Uterus (tissue), 4 donors: ENCODE measurements around the gene DENND1A. TPM values are rescaled to one million over a fixed set of nuclear protein-coding genes. Genes with fewer than 3 reads are reported as not detected.

Experiments
- DNase-seq, 2 donors: peaks; one replicate each; pipeline ENCODE4 v3.0.0-alpha.2; 2019 to 2020
- H3K27ac ChIP-seq, 2 donors: fragments of 200-600 bp; sonication (generic); 1 replicate in 1 of 2; 2 replicates in 1 of 2; pipeline ENCODE4 v1.5.1; 2016 to 2018
- H3K27me3 ChIP-seq, 2 donors: fragments of 200-600 bp; sonication (generic); one replicate each; pipeline ENCODE4 v1.5.1; 2018 to 2019; ENCODE audit warnings: control low read depth in 1 of 2
- H3K36me3 ChIP-seq, 2 donors: fragments of 200-600 bp; sonication (generic); one replicate each; pipeline ENCODE4 v1.5.1; 2019; ENCODE audit warnings: control low read depth in 1 of 2
- H3K4me1 ChIP-seq, 2 donors: fragments of 200-600 bp; sonication (generic); one replicate each; pipeline ENCODE4 v1.5.1; 2018 to 2019; ENCODE audit warnings: control low read depth in 1 of 2
- H3K4me3 ChIP-seq, 2 donors: fragments of 200-600 bp; sonication (generic); 1 replicate in 1 of 2; 2 replicates in 1 of 2; pipeline ENCODE4 v1.5.1; 2018 to 2019; ENCODE audit warnings: mild to moderate bottlenecking in 1 of 2
- H3K9me3 ChIP-seq, 2 donors: fragments of 200-600 bp; sonication (generic); one replicate each; pipeline ENCODE4 v1.5.1; 2019; ENCODE audit warnings: control low read depth in 1 of 2
- CTCF ChIP-seq, 4 experiments: fragments of 200-600 bp in 2 of 4; fragments of 450-650 bp in 2 of 4; sonication (generic) in 2 of 4; IDR thresholded peaks; one replicate each; pipeline ENCODE4 v1.5.1; 2016 to 2019; ENCODE audit warnings: antibody characterized with exemption in 4 of 4, mild to moderate bottlenecking in 2 of 4, moderate library complexity in 1 of 4
- POLR2A ChIP-seq, 2 donors: fragments of 450-650 bp; IDR thresholded peaks; one replicate each; pipeline ENCODE4 v1.6.1; 2016; ENCODE audit warnings: antibody characterized with exemption in 2 of 2, mild to moderate bottlenecking in 1 of 2, moderate library complexity in 1 of 2
- intact Hi-C: fragments of 100-400 bp; cut with DNase I; formaldehyde crosslinking; loops from one replicate; pipeline ENCODE4 v1.15.1; 2023; ENCODE audit warnings: low total_unique reads
- microRNA counts, 2 donors: library from miRNA; unstranded; fragments of <30 nt; microRNA quantifications; one replicate each; lab custom pipeline; 2016 to 2017
- microRNA-seq: library from miRNA; unstranded; fragments of <30 nt; microRNA quantifications from one replicate; pipeline ENCODE4, GENCODE V29; 2016; ENCODE audit warnings: borderline microRNAs expressed, borderline replicate concordance
- small RNA-seq: library from RNA; depleted of rRNA; stranded (forward); fragments of <200 nt; gene quantifications from one replicate; pipeline ENCODE3, GENCODE V24; 2016
- total RNA-seq, 4 donors: library from RNA; depleted of rRNA in 3 of 4; stranded (reverse); fragments of >200 nt in 3 of 4; gene quantifications; one replicate each; pipeline versions ENCODE4 v1.1.0 to v1.2.4, GENCODE V29; 2014 to 2023
- donor health status: DM: yes; HTN: yes; CAD: no.

Gene DENND1A
- total RNA-seq, 4 donors from 2014 or later: 10.8 to 34.5 (median 22.6) TPM

GRCh38 chr9:123331346-123332060 lies 598.4 kb downstream of the DENND1A start:
- TF ChIP-seq POLR2A (IDR thresholded peaks at IDR 0.05) (no peak), CTCF (IDR thresholded peaks at IDR 0.05) (no peak)
- H3K27me3 ChIP-seq: no peaks in the 10 kb centered on the region
- DNase-seq: no peak
- H3K36me3 ChIP-seq: no peaks in the 10 kb centered on the region
- intact Hi-C loops: no loop called here
- H3K4me3 ChIP-seq: no peak overlapping the region
- H3K4me1 ChIP-seq: no peaks in the 10 kb centered on the region
- H3K9me3 ChIP-seq: no peaks in the 10 kb centered on the region
- no peak overlapping the region for H3K27ac ChIP-seq

MicroRNAs encoded within 50 kb of the gene (microRNA counts, 767-probe panel; counts per million panel counts)
- microRNA hsa-miR-601 (lab: Ali Mortazavi, UCI): 0 counts per million in 2 donors

Small RNAs within 50 kb of the gene (microRNA-seq; reads per million reads assigned to microRNA genes)
- gene MIR601 (not detected), gene MIR7150 (not detected)

Small RNAs within 50 kb of the gene (small RNA-seq; reads per million reads assigned to genes)
- not detected for gene MIR601
- not detected for gene MIR7150

Other genes with a start within 250 kb of the DENND1A start
- under 1 TPM in 1 of 4 donors, not detected in 3; 0.14 TPM for gene LHX2, start 81.6 kb upstream of the DENND1A start, total RNA-seq